Measurements from ENCODE around the gene DMXL1.

GRCh38 chr5:119071561-119071995, 691 bp downstream of the DMXL1 start:
- TF ChIP-seq ARNTL (CRISPR knock-in tag; IDR thresholded peaks at IDR 0.05; ENCODE audit: borderline replicate concordance, low read depth): no peak
- TF ChIP-seq ESRRG (CRISPR knock-in tag; IDR thresholded peaks at IDR 0.05): no peak
- TF ChIP-seq CSDC2 (CRISPR knock-in tag; IDR thresholded peaks at IDR 0.05): no peak
- no peak for TF ChIP-seq PATZ1 (CRISPR knock-in tag; IDR thresholded peaks at IDR 0.05; ENCODE audit: borderline replicate concordance)
- no peak for TF ChIP-seq ZFP3 (CRISPR knock-in tag; IDR thresholded peaks at IDR 0.05)
- TF ChIP-seq ISL1 (CRISPR knock-in tag; IDR thresholded peaks at IDR 0.05): no peak
- TF ChIP-seq CREB5 (CRISPR knock-in tag; IDR thresholded peaks at IDR 0.05; ENCODE audit: low read depth): no peak
